Ishikawa (cell line): Measurements from ENCODE around the gene LY9.

Experiments used
- CEBPB ChIP-seq: IDR thresholded peaks from 2 replicates; pipeline ENCODE4 v1.6.1; 2012
- CREB1 ChIP-seq: IDR thresholded peaks from 2 replicates; pipeline ENCODE4 v1.6.1; 2012; ENCODE audit warnings: low read depth
- EGR1 ChIP-seq: IDR thresholded peaks from 2 replicates; pipeline ENCODE4 v1.6.1; 2012
- EP300 ChIP-seq: IDR thresholded peaks from 2 replicates; pipeline ENCODE4 v1.6.1; 2012; ENCODE audit warnings: borderline replicate concordance
- FOXM1 ChIP-seq: IDR thresholded peaks from 2 replicates; pipeline ENCODE4 v1.6.1; 2012; ENCODE audit warnings: low read depth, borderline replicate concordance
- NFIC ChIP-seq: IDR thresholded peaks from 2 replicates; pipeline ENCODE4 v1.6.1; 2012
- RAD21 ChIP-seq: IDR thresholded peaks from 2 replicates; pipeline ENCODE4 v1.6.1; 2012; ENCODE audit warnings: low read depth
- REST ChIP-seq: IDR thresholded peaks from 2 replicates; pipeline ENCODE4 v1.6.1; 2012; ENCODE audit warnings: low read depth, mild to moderate bottlenecking
- TAF1 ChIP-seq: IDR thresholded peaks from 2 replicates; pipeline ENCODE4 v1.6.1; 2012; ENCODE audit warnings: low read depth, mild to moderate bottlenecking
- TCF12 ChIP-seq: IDR thresholded peaks from 2 replicates; pipeline ENCODE4 v1.6.1; 2012; ENCODE audit warnings: low read depth
- TEAD4 ChIP-seq: IDR thresholded peaks from 2 replicates; pipeline ENCODE4 v1.6.1; 2012
- USF1 ChIP-seq: IDR thresholded peaks from 2 replicates; pipeline ENCODE4 v1.6.1; 2012
- YY1 ChIP-seq: IDR thresholded peaks from 2 replicates; pipeline ENCODE4 v1.6.1; 2012; ENCODE audit warnings: low read depth
- ZBTB7A ChIP-seq: IDR thresholded peaks from 2 replicates; pipeline ENCODE4 v1.6.1; 2012; ENCODE audit warnings: low read depth
- TF ChIP-seq, protein P1 (sequence below): IDR thresholded peaks from 2 replicates; pipeline ENCODE4 v1.6.1; 2012

The LY9 gene

GRCh38 chr1:160777486-160778089 lies 18.4 kb upstream of the LY9 start:
- TF ChIP-seq RAD21 = peak; percentile 46; the same call in 1 of the 2 replicates
- TF ChIP-seq, protein P1, sequence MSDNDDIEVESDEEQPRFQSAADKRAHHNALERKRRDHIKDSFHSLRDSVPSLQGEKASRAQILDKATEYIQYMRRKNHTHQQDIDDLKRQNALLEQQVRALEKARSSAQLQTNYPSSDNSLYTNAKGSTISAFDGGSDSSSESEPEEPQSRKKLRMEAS = no peak

DNA sequence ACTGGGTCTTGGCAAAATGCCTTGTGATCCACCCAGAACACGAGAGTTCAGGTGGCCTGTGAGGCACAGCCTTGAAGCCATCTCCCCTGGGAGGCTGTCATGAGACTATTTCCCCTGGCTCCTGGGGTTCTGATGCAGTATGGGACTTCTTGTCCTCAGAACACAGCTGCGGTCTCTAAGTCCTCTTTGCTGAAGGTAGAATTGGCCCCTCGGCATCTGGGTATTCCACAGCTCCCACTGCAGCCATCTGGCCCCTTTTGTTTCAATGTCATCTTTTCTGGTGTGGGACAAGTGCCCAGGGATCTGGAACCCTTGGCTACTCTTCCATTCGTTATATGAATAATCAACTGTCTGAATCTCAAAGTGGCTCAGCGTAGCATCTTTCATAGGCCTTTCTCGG lies 17.0 kb upstream of the LY9 start:
- TF ChIP-seq CEBPB = no peak

- TF ChIP-seq YY1 = no peak
- TF ChIP-seq RAD21 = peak; percentile 35; the same call in 1 of the 2 replicates
These were observed 16.2 kb upstream of the LY9 start for GRCh38 chr1:160779626-160780397.

DNA sequence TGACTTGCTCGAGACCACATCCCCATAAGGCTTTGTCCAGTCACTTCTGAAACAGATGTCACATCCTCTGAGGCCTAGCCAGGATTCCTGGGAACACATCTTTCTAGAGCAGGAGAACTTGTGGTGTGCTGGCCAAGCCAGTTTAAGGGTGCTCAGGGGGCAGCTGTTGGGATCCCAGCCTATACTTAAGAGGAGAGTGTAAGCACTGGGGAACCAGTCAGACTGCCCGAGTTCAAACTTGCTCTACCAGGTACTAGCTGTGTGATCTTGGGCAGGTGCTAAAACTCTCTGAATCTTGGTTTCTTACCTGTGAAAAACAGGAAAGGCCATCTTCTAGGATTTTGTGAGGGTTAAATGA lies 15.6 kb upstream of the LY9 start:
- no peak for TF ChIP-seq CREB1
- TF ChIP-seq CEBPB = no peak
- TF ChIP-seq TCF12 = no peak
- no peak for TF ChIP-seq RAD21
- no peak for TF ChIP-seq YY1
- TF ChIP-seq, protein P1 = no peak

- TF ChIP-seq TAF1 = no peak
- no peak for TF ChIP-seq FOXM1
- TF ChIP-seq EP300 = no peak
- TF ChIP-seq YY1 = no peak
- TF ChIP-seq CREB1 = no peak
- TF ChIP-seq REST = no peak
- no peak for TF ChIP-seq ZBTB7A
- no peak for TF ChIP-seq RAD21
- no peak for TF ChIP-seq NFIC
- no peak for TF ChIP-seq CEBPB
- TF ChIP-seq TCF12 = no peak
- TF ChIP-seq EGR1 = no peak
- no peak for TF ChIP-seq TEAD4
- no peak for TF ChIP-seq USF1
- TF ChIP-seq, protein P1 = no peak
These were observed 14.7 kb upstream of the LY9 start for GRCh38 chr1:160781186-160781766.

DNA sequence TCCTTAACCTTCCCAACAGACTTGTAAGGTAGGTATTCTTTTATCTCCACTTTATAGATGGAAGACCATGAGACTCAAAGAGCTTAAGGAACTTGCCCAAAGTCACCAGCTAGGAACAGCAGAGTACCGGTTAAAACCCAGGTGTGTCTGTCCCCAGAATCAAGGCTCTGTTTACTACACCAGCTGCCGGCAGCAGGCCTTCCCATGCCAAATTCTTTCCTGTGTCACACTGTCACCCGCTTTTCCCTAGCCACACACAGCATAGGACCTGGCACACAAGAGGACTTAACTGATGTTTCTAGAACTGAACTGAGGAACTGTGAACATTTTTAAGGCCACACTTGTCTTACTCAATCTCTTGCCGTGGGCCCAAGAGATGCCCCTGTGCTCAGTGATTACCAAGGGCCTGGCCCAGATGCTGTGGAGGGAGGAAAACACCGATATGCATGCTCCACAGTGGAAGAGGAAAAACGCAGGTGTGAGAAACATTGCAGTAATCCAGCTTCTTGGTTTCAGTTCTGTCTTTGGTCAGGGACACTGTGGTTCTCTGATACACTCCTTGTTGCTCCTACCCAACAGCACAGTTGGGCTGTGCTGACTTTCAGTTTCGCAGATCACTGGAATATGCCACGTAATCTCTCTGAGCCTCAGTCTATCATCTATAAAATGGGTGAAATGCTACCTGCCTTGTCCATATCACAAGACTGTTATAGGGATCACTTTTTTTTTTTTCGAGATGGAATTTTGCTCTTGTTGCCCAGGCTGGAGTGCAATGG lies 13.9 kb upstream of the LY9 start:
- no peak for TF ChIP-seq CREB1
- no peak for TF ChIP-seq EGR1
- TF ChIP-seq EP300 = no peak
- no peak for TF ChIP-seq CEBPB
- TF ChIP-seq REST = no peak
- no peak for TF ChIP-seq TEAD4
- TF ChIP-seq TAF1 = no peak
- TF ChIP-seq USF1 = no peak
- no peak for TF ChIP-seq RAD21
